HepG2 (cell line): ENCODE data around the gene CD109. TPM values are rescaled to one million over a fixed set of nuclear protein-coding genes. Genes with fewer than 3 reads are reported as not detected.

Source experiments
- ARID3A ChIP-seq: IDR thresholded peaks from 2 replicates; pipeline ENCODE4 v1.6.1; 2012; ENCODE audit warnings: low read depth, low read length, improper control_type of control experiment
- BATF2 ChIP-seq: sonication (generic); formaldehyde crosslinking; IDR thresholded peaks from 2 replicates; pipeline ENCODE4 v1.8.0; 2022; ENCODE audit warnings: mild to moderate bottlenecking, missing genetic modification reagents, moderate library complexity
- BCL6 ChIP-seq: IDR thresholded peaks from 2 replicates; pipeline ENCODE4 v1.6.1; 2016; ENCODE audit warnings: missing genetic modification reagents, missing compliant biosample characterization
- FOSL2 ChIP-seq: sonication (generic); formaldehyde crosslinking; IDR thresholded peaks from 2 replicates; pipeline ENCODE4 v1.4.0; 2020; ENCODE audit warnings: missing genetic modification reagents
- FOXA1 ChIP-seq, 2 experiments: fragments of 450-650 bp in 1 of 2; sonication (generic) in 1 of 2; formaldehyde crosslinking in 1 of 2; IDR thresholded peaks; 2 replicates each; pipeline versions ENCODE4 v1.4.0 to v1.6.1; 2016 to 2020; ENCODE audit warnings: missing genetic modification reagents in 1 of 2
- GATA4 ChIP-seq: sonication (generic); IDR thresholded peaks from 2 replicates; pipeline ENCODE4 v1.6.1; 2016; ENCODE audit warnings: antibody characterized with exemption, low read depth, borderline replicate concordance
- GMEB1 ChIP-seq: sonication (generic); formaldehyde crosslinking; IDR thresholded peaks from 2 replicates; pipeline ENCODE4 v1.5.1; 2020; ENCODE audit warnings: missing genetic modification reagents, mild to moderate bottlenecking, borderline replicate concordance
- MAX ChIP-seq: IDR thresholded peaks from 2 replicates; pipeline ENCODE4 v1.6.1; 2012; ENCODE audit warnings: inconsistent platforms
- SOX5 ChIP-seq: IDR thresholded peaks from 2 replicates; pipeline ENCODE4 v1.6.1; 2016; ENCODE audit warnings: borderline replicate concordance
- TFE3 ChIP-seq: IDR thresholded peaks from 2 replicates; pipeline ENCODE4 v1.6.1; 2016
- TGIF2 ChIP-seq: IDR thresholded peaks from 2 replicates; pipeline ENCODE4 v1.6.1; 2016; ENCODE audit warnings: control low read depth, missing compliant biosample characterization
- ZBTB1 ChIP-seq: sonication (generic); formaldehyde crosslinking; IDR thresholded peaks from 2 replicates; pipeline ENCODE4 v1.4.0; 2020; ENCODE audit warnings: missing genetic modification reagents, borderline replicate concordance
- ZNF101 ChIP-seq: sonication (generic); formaldehyde crosslinking; IDR thresholded peaks from 2 replicates; pipeline ENCODE4 v1.4.0; 2020; ENCODE audit warnings: mild to moderate bottlenecking, low read depth, missing genetic modification reagents, borderline replicate concordance
- ZNF382 ChIP-seq: sonication (generic); formaldehyde crosslinking; IDR thresholded peaks from 2 replicates; pipeline ENCODE4 v1.5.0; 2020; ENCODE audit warnings: missing genetic modification reagents, mild to moderate bottlenecking, borderline replicate concordance
- ZNF546 ChIP-seq: sonication (generic); formaldehyde crosslinking; conservative IDR thresholded peaks from 2 replicates; pipeline ENCODE4 v1.8.1; 2023; ENCODE audit warnings: mild to moderate bottlenecking, missing genetic modification reagents
- ZNF558 ChIP-seq: sonication (generic); formaldehyde crosslinking; IDR thresholded peaks from 2 replicates; pipeline ENCODE4 v1.9.0; 2022; ENCODE audit warnings: mild to moderate bottlenecking, missing genetic modification reagents, borderline replicate concordance
- ZNF574 ChIP-seq: sonication (generic); formaldehyde crosslinking; IDR thresholded peaks from 2 replicates; pipeline ENCODE4 v1.4.0; 2020; ENCODE audit warnings: missing genetic modification reagents
- ZNF792 ChIP-seq: IDR thresholded peaks from 2 replicates; pipeline ENCODE4 v1.6.1; 2016
- polyA plus RNA-seq, 8 experiments: library from polyadenylated mRNA; depleted of rRNA in 3 of 8; stranded (reverse) in 7 of 8; unstranded in 1 of 8; fragments of >200 nt; fragmentation: Illumina TruSeq in 4 of 8; extraction: Trizol in 4 of 8; gene quantifications; 2 replicates each; pipeline versions ENCODE4 v1.2.1 to v1.2.3, GENCODE V29; 2011 to 2016; ENCODE audit warnings: low read depth in 4 of 8, missing spikeins in 1 of 8, mixed read lengths in 1 of 8; ENCODE audit not compliant: insufficient read depth in 1 of 8
- total RNA-seq, 5 experiments: library from RNA; depleted of rRNA; stranded (reverse); fragments of >200 nt; fragmentation: Illumina TruSeq; extraction: Trizol; gene quantifications; 2 replicates each; pipeline ENCODE4 v1.2.3, GENCODE V29; 2016; ENCODE audit warnings: low read depth in 1 of 5

CD109 gene
- total and polyA plus RNA-seq, 2 of the 13 experiments (the other 11 are each of a cell fraction or from before 2014, with no cell fraction given): 0.93 to 2.1 TPM

GRCh38 chr6:73652637-73653570 is 43.1 kb upstream of the CD109 start (continued):
- TF ChIP-seq GATA4 (no peak), ARID3A (peak; percentile 85), BCL6 (CRISPR knock-in tag) (no peak), MAX (peak; percentile 59), ZNF574 (no peak), FOXA1 (IDR thresholded peaks at IDR 0.05) (no peak), FOXA1 (CRISPR knock-in tag; IDR thresholded peaks at IDR 0.05) (no peak), ZNF792 (CRISPR knock-in tag) (0 out of 2 replicates have a peak, but pooled peaks have one; percentile 17), TGIF2 (CRISPR knock-in tag) (peak; percentile 60; the same call in 1 of the 2 replicates), ZNF558 (0 out of 2 replicates have a peak, but pooled peaks have one; percentile 61), TFE3 (peak; percentile 67; the same call in 1 of the 2 replicates), ZBTB1 (no peak), FOSL2 (0 out of 2 replicates have a peak, but pooled peaks have one; percentile 15), ZNF101 (CRISPR knock-in tag) (no peak), BATF2 (CRISPR knock-in tag) (no peak), GMEB1 (CRISPR knock-in tag) (no peak), SOX5 (CRISPR knock-in tag) (no peak), ZNF382 (no peak), ZNF546 (CRISPR knock-in tag) (no peak)
